ENCODE results near the gene HDGF.
"Not testable (repeated sequence)": the region's sequence is repeated elsewhere in the genome, so short reads cannot be mapped to it uniquely, and the experiment has no call there.

The HDGF gene

DNA sequence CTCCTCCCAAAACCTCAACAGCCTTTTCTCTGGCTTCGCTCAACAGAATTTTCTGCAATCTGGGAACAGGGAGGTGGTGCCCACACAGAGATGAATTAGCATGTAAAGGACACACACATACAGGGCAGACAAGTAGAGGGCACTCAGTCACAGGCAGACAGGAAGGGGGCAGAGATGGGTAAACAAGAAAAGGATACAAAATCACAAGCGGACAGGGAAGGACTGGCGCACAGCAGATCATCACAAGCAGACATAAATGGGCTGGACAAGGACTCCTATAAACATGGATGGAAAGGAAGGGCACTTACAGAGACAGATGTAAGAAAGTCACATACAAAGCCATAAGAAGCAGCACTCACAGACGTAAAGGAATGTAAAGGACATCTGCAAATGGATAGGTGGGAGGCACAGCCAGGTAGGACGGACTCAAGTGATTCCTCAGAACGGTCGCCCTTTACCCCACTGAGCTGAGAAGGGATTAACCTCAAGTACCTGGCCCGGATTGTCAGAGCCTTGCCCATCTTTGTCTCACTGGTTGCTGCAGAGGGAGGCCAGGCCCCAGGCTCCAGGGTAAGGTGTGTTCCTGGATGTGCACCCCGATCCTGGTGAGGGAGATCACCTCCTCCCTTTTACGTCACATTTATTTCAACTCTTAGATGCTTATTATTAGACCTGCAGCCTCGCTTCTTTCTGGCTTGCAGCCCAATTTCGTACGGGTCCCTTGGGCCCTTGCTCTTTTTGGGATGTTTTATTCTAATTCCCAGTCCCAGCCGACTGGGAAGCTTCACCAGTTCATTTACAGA lies 15.0 kb upstream of the HDGF start:
- no peak for DNase-seq

DNA sequence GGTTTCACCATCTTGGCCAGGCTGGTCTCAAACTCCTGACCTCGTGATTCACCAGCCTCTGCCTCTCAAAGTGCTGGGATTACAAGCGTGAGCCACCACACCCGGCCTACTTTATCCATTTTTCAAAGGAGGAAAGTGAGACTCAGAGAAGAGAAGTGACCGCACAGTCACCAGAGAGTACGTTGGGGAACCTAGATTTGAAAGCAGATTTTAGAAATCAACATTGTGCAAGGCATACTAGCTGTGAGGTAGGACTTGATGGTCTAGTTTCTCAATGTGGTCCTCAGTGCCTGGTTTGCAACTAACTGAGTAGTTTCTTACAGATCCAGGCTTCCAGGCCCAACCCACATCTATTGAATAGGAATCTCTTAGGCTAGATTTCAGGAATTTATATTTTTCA lies 14.2 kb upstream of the HDGF start:
- peak; percentile 64 to 81 for DNase-seq

DNA sequence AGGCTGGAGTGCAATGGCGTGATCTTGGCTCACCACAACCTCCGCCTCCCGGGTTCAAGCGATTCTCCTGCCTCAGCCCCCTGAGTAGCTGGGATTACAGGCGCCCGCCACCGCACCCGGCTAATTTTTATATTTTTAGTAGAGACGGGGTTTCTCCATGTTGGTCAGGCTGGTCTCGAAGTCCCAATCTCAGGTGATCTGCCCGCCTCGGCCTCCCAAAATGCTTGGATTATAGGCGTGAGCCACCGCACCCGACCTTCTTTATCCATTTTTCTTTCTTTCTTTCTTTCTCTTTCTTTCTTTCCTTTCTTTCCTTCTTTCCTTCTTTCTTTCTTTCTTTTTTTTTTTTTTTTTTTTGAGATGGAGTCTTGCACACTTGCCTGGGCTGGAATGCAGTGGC lies 13.7 kb upstream of the HDGF start:
- DNase-seq = not testable (repeated sequence)

DNA sequence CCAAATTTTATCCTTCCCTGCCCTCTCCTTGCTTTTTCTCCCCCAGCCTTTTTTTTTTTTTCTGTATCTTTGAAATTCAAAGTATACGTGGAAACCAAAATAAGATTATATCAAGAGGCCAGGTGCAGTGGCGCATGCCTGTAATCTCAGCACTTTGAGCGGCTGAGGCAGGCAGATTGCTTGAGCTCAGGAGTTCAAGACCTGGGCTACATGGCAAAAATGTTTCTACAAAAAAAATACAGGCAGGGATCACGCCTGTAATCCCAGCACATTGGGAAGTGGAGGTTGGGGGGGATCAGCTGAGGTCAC lies 9.3 kb upstream of the HDGF start:
- no peak for DNase-seq

DNA sequence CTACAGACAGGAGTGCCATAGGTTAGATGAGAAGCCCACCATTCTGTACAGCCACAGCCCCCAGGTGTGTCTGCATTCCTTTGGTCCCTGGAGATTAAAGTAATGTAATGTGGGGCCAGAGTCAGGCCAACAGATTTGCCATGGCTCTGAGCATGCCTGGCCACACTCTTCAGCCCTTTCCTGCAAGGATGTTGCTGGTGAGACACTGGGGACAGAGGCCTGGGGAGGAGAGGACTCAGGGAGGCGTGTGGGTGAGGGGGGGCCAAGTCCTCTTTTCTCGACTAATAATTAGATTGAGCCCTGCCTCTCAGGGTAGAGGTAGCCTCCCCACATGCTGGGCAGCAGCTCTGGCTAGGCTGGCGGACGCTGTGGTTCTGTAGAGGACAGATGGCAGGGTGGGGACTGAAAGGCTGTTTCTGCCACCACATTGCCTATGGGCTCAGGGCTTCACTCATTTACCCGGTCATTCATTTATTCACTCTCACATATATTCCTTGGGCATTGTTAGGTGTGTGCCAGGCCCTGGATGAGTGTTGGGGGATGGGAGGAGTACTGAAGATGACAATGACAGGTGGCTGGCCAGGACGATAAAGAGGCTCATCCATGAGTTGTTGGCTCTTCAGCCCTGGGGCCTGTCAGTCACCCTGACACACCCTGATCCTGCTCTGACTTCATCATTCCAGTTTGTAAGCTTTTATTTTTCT lies 8.8 kb upstream of the HDGF start:
- no peak for DNase-seq

DNA sequence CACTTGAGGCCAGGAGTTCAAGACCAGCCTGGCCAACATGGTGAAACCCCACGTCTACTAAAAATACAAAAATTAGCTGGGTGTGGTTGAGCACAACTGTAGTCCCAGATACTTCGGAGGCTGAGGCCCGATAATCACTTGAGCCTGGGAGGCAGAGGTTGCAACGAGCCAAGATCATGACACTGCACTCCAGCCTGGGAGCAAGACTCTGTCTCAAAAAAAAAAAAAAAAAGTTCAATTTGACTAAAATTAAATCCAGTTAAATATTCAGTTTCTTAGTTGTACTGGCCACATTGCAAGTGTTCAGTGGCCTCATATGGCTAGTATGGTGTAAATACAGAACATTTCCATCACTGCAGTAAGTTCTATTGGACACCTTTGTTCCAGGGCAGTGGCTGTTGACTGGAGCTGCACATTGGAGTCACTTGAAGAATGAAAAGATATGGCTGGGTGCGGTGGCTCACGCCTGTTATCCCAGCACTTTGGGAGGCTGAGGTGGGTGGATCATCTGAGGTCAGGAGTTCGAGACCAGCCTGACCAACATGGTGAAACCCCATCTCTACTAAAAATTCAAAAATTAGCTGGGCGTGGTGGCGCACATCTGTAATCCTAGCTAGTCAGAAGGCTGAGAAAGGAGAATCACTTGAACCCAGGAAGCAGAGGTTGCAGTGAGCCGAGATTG lies 6.2 kb upstream of the HDGF start:
- not testable (repeated sequence) for DNase-seq

DNA sequence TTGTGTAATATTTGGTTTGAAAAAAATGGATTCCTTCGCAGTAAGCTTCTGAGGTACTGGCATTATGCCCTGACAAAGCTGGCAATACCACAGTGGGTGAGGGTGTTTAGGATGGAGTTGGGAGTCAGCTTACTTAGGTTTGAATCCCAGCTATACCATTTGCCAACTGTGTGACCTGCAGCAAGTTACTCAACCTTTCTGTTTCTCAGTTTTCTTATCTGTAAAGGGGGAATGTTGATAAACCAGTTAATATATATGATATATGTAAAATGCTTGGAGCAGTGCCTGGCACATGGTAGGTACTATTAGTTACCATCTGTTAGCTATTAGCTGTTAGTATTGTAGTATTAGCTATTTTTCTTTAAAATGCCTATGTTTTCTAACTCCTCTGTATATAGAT lies 4.9 kb upstream of the HDGF start:
- no peak for DNase-seq

DNA sequence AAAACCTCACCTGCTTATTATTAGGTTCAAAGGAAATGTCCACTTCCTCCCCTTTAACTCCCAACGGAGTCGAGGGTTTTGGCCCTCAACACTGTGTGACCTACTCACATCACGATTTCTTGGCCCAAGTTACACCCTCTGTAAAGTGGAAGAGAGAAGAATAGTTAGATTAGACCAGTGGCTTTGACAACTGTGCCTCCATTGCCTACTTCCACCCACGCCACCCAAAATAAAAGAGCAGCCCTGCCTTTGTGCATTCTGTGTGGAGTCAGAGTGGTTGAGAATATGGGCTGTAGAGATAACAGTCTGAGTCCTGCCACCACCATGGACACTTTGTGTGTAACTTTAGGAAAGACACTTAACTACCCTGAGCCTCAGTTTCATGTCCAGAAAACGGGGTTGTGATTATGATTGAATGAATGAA lies 4.1 kb upstream of the HDGF start:
- DNase-seq = no peak

DNA sequence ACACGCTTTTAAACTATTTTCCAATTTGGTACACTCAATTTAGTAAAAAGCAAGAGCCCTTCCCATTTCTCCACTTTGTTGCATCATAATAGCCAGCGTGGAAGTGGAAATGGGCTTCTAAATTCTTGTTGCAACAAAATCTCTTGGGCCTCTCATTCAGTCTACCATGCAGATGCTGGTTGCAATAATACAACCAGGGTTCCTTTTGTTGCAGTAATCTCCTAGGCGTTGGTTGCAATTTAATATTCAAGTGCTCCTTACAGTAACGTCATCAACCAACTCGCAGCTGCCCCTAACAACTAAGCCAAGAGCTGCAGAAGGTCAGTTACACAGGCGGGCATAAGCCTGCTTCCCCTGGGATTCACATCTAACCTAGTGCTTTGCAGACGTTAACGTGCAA lies 2.7 kb upstream of the HDGF start:
- DNase-seq = peak; percentile 11 to 17

DNA sequence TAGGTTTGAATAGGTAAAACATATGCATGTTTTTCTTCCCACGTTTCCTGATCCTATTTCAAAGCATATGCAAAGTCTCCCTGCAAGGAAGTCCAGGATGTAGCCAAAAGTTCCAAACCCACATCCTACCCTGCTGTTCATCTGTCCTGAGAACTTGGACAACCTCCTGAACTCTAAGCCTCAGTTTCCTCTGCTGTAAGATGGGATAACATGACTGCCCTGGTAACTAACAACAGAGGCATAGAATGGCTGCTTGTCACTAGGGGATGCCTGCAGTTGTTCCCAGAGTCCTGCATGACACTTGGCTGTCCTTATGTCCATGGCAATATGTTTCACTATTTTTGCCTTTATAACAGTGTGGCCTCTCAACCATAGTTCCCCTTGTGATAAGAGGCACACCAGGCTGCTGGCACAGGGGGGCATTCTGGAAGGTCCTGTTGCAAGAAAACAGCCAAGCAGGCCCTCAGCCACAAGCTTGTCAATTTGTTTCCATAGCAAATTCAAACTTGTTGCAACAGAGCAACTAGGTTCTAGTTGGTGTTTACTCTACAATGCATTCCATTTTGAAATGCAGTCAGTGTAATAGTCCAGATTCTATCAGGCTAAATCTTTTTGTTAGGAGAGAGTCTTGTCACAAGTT lies 1.5 kb upstream of the HDGF start:
- DNase-seq = peak in 1 of 2 donors; percentile 19

DNA sequence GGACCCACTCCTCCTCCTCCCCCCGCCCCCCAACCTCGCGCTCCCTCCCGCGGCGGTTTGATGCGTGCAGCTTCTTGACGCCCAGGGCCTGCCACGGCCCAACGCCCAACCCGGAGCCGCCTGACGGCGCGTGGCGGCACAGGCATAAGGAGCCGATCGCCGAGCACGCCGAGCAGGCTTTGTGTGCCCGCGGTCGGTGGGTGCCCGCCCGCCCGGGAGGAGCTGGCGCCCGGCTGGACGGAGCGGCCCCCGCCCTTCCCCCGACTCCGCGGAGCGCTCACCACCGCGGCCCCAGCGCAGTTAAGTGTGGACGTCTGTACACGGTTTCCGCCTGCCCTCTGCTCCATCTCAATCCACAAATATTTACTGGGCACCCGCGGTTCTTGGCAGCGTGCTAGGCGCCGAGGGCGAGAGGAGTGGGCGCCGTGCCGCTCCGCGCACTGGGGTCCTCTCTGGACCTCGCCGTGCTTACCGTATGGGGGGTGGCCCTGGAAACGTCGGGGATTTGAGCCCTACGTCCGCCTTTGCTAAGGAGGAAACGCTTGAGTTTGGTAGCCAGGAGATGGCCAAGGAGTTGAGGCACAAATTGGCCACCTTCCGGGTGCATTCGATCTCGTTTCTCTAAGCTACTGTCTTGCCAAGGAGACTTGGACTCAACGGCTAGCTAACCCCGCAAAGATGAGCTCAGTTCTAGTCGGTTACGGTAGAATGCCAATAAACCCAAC lies 444 bp upstream of the HDGF start:
- DNase-seq = peak; percentile 94 to 95

DNA sequence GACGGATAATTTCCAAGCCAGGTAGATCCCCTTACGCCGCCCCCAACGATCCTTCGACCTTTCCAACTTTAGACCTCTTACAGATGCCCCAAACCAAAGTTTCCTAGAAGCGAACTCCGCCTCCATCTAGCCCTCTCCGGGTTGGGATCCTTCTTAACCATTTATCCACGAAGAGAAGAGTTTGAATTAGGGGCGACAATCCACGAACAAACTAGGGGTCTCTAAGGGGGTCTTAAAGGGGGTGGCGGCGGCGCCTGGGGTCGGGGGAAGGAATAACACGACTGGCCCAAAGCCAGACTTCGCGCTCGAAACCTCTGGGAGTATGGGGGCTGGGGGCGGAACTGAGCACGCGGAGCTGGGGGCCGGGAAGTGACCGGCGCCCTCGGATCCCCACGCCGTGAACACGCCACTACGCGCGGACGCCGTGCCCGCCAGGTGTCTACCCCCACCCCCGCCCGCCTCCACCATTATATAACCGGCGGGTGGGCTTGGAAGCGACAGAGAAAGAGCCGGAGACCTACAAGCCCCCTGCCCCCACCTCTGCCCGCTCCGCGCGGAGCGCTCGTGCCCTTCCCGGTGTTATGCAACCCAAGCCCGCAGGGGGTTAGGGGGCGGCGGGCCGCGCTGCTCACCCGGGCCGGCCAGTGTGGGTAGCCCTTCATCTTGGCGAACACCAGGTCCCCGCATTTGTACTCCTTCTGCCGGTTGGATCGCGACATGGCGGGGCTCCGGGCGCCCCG lies 594 bp downstream of the HDGF start:
- DNase-seq = peak; percentile 20 to 47

DNA sequence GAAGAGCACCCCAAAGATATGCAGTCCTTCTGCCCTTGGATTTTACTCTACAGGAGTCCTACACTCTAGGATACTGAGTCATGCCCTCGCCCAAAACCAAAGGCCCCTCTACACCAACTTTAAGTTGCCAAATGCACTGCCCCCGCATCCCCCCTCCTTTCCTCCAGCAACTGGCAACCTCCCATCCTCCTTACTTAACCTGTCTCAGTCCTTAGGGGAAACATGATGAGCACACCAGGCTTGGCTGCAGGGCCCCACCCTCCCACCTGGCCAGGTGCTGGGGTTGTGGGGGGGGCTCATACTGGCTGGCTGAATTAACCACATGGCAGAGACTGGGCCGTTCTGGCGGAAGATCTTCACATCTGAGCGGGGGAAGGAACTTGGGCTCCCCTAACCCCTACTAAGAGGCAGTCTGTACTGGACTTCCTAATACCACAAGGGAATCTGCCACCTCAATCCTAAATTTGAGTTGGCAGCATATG lies 1.2 kb downstream of the HDGF start:
- peak in 1 of 2 donors; percentile 38 for DNase-seq

DNA sequence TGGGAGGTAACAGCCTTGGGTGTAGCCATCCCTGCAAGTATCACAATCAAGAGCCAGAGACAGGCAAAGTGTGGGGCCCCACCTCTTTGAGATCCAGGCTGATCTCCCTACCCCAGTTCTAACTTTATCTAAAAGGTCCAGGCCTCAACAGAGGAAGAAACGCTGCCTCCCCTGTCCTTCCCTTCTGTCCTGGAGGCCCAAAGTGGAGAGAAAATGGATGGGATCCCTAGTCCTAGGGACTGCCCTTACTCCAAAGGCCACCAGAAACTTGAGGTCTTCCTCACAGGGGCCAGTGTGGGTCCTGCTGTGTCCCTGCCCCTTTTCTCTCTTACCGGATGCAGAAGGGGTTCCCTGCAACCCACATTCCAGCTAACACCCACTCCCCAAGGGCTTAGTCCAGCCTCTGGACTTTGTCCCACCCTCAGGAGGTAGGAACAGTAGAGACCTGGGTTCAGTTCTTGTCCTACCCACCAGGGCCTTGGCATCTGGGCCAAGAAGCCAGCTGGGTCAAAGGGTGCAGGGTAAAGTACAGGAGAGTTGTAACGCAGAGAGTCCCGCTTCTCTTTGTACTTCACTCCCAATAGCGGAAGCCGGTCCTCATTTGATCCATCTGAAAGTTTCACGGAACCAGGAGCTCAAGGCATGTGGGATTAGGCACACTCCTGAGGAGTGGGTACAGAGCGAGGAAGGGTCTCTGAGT lies 1.9 kb downstream of the HDGF start:
- DNase-seq = peak in 1 of 2 donors; percentile 38

DNA sequence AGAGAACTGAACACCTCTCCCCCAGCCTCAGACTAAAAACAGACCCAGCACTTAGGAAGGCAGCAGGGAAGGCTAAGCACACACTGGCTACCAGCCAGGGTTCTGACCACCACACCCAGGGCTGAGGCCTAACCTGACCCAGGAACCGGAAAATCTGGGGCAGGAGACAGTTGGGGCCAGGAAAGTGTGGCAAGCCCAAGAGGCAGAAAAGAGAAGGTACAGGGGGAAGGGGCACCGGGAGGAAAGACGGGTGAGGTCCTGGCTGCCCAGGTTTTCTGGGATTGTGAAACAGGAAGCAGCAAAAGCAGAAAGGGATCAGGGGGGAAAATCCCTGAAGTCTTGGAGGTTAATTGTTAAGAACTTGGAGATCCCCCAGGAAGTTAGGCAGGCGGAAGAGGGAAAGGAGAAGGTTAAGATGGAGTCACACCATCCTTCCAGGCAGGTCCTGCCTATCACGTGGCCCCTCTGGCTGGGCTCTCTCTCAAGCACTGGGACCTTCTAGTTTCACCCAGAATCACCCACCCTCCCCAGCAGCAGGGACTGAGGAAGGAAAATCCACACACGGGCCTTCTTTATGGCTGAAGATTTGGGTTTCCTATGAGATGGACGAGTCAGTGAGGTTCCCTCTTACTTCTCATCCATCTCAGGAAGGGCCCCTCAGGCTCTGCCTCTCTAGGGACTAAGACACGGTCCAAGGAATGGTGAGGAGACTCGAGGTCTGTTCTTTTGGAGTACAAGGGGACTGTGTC lies 2.6 kb downstream of the HDGF start:
- peak; percentile 36 to 64 for DNase-seq

DNA sequence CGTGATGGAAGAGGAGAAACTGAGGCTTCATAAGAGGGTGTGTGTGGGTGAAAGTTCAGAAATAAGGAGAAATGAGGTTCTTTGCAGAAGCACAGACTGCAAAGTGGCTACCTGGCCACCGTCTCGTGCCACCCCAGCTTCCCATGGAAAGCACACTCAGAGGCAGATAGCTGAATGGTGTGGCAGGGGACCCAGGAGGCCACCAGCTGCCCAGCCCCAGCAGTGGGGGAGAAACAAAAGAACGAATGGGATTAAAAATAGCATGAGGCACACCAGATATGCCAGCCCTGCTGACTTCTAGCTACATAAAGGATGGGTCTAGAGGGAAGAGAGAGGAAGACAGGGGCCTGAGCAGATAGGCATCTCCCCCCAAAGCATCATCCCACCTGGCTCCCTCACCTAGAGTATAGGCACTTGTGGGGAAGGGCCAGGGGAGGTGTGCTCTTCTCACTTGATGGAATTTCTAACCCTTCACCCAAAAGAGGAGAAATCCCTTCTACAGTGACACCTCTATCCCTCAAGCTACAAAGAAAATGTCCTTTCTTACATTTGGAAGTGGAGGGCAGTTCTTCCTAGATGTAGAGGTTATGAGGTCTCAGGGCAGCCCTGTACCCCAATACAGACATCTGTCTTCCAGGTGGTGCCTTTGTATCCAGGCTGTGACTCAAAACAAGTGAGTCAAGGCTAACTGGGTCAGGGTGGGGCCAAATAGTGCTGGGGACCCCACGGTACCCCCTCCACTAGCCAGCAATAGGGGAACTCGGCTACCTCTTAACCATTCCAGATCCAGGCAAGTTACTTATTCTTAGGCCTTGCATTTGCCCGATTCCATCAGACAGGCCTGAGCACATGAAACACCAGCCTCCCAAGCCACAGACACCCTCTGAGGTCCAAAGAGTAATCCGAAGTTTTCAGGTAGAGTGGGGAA lies 3.5 kb downstream of the HDGF start:
- DNase-seq = no peak

DNA sequence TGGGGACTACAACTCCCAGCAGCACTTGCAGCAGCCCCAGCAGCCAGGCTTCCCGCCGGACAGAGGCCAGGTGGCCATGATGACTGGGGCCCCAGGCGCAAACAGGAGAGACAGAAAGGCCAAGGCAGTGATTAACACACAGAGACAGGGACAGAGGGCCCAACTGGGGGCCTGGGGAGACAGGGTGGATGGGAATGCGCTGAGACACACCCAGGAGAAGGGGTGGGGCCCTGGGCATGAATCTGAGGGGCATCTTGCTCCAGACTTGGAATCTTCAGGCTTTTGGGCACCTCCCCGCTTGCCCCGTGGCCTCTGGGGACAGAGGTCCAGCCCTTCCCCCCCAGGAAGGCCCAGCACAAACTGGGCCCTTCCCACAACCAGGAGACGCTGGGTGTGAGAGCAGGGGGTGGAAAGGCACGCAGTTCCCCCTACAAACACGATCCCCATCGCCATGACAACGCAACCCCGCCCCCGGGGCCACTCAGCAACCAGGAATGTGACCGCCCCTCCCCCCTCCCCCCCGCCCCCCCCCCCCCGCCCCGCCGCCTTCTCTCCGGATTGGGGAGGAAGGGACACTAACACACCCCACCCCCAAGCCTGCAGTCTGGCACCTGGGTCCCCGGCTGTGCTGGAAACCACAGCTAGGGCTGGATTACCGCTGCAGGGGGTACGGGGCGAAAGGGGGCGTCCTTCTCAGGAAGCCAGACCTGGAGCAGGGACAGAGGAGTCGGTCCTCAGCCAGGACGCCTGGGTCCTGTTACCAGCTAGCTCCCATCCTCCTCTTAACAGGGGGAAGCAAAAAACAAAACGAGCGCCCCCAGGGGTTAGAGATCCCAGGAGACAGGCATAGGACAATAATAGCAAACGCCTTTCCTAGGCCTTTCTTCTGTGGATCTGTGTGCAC lies 4.5 kb downstream of the HDGF start:
- DNase-seq = peak; percentile 62 to 87

DNA sequence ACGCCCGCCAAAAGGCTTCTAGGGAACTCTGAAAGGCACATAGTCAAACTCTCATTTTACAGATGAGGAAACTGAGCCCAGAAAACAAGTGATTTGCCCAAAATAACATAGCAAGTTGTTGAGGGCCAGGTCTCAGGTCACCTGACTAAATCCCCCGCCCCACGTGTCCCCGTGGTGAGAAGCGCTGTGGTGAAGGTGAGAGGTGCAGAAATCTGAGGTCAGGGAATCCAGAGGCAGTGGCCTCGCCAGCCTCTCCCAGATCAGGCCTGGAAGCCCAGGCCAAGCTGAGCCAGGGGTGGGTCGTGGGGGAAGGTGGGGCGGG lies 5.1 kb downstream of the HDGF start:
- no peak for DNase-seq
